ENCODE results near the gene TMEM141.

Gene TMEM141

GRCh38 chr9:136786451-136786850, 4.7 kb upstream of the TMEM141 start:
- TF ChIP-seq POLR2AphosphoS5 (IDR thresholded peaks at IDR 0.05; ENCODE audit: low read depth, low read length) (no peak), TAF1 (IDR thresholded peaks at IDR 0.05; ENCODE audit: borderline replicate concordance, insufficient read depth, low read length) (no peak), REST (IDR thresholded peaks at IDR 0.05; ENCODE audit: insufficient read depth in 1 of 2, low read depth in 2 of 2, low read length in 2 of 2) (no peak), SIN3A (IDR thresholded peaks at IDR 0.05; ENCODE audit: borderline replicate concordance, insufficient read depth, low read length) (no peak), FOXP2 (optimal IDR thresholded peaks at IDR 0.05; ENCODE audit: borderline replicate concordance, extremely low read depth, extremely low read length, insufficient read depth) (no peak)

- TF ChIP-seq POLR2AphosphoS5 (IDR thresholded peaks at IDR 0.05; ENCODE audit: low read depth, low read length) (no peak), REST (IDR thresholded peaks at IDR 0.05; ENCODE audit: insufficient read depth in 1 of 2, low read depth in 2 of 2, low read length in 2 of 2) (no peak), TAF1 (IDR thresholded peaks at IDR 0.05; ENCODE audit: borderline replicate concordance, insufficient read depth, low read length) (no peak), SIN3A (IDR thresholded peaks at IDR 0.05; ENCODE audit: borderline replicate concordance, insufficient read depth, low read length) (no peak), FOXP2 (optimal IDR thresholded peaks at IDR 0.05; ENCODE audit: borderline replicate concordance, extremely low read depth, extremely low read length, insufficient read depth) (no peak)
Measured at GRCh38 chr9:136787690-136788400, 3.3 kb upstream of the TMEM141 start.

- TF ChIP-seq FOXP2 (optimal IDR thresholded peaks at IDR 0.05; ENCODE audit: borderline replicate concordance, extremely low read depth, extremely low read length, insufficient read depth) (no peak), SIN3A (IDR thresholded peaks at IDR 0.05; ENCODE audit: borderline replicate concordance, insufficient read depth, low read length) (no peak), POLR2AphosphoS5 (IDR thresholded peaks at IDR 0.05; ENCODE audit: low read depth, low read length) (no peak), REST (IDR thresholded peaks at IDR 0.05; ENCODE audit: insufficient read depth in 1 of 2, low read depth in 2 of 2, low read length in 2 of 2) (no peak), TAF1 (IDR thresholded peaks at IDR 0.05; ENCODE audit: borderline replicate concordance, insufficient read depth, low read length) (no peak)
Measured at GRCh38 chr9:136789523-136789937, 1.6 kb upstream of the TMEM141 start.

- TF ChIP-seq SIN3A (IDR thresholded peaks at IDR 0.05; ENCODE audit: borderline replicate concordance, insufficient read depth, low read length) = no peak
- TF ChIP-seq REST (IDR thresholded peaks at IDR 0.05; ENCODE audit: insufficient read depth in 1 of 2, low read depth in 2 of 2, low read length in 2 of 2) = no peak
Measured at GRCh38 chr9:136791516-136792276, 552 bp downstream of the TMEM141 start.

Data from PFSK-1 (cell line).